K562 (cell line): ENCODE results near the gene CHD1L. TPM values are rescaled to one million over a fixed set of nuclear protein-coding genes. Genes with fewer than 3 reads are reported as not detected.

Experiments used
- CREM ChIP-seq: IDR thresholded peaks from 2 replicates; pipeline ENCODE4 v1.6.1; 2014; ENCODE audit warnings: antibody characterized with exemption, low read depth
- MAX ChIP-seq: sonication (generic); formaldehyde crosslinking; IDR thresholded peaks from 2 replicates; pipeline ENCODE4 v1.9.0; 2022; ENCODE audit warnings: mild to moderate bottlenecking, missing genetic modification reagents
- MBD2 ChIP-seq: sonication (generic); IDR thresholded peaks from 2 replicates; pipeline ENCODE4 v1.6.1; 2016; ENCODE audit warnings: low read depth, borderline replicate concordance
- MCM2 ChIP-seq: fragments of 450-650 bp; IDR thresholded peaks from 2 replicates; pipeline ENCODE4 v1.6.1; 2017; ENCODE audit warnings: low read depth, mild to moderate bottlenecking
- MTA3 ChIP-seq: fragments of 450-650 bp; formaldehyde crosslinking; IDR thresholded peaks from 2 replicates; pipeline ENCODE4 v1.6.1; 2017; ENCODE audit warnings: mild to moderate bottlenecking, borderline replicate concordance
- PRDM10 ChIP-seq: fragments of 450-650 bp; IDR thresholded peaks from 2 replicates; pipeline ENCODE4 v1.6.1; 2018; ENCODE audit not compliant: partially characterized antibody
- ZFP91 ChIP-seq: sonication (generic); formaldehyde crosslinking; IDR thresholded peaks from 2 replicates; pipeline ENCODE4 v1.8.0; 2022; ENCODE audit warnings: mild to moderate bottlenecking, missing genetic modification reagents
- ZNF23 ChIP-seq: fragments of 250-450 bp; sonication (Bioruptor Pico); IDR thresholded peaks from 2 replicates; pipeline ENCODE4 v1.4.0; 2020; ENCODE audit warnings: mild to moderate bottlenecking
- polyA plus RNA-seq, 8 experiments: library from polyadenylated mRNA; depleted of rRNA in 4 of 8; stranded (reverse) in 5 of 8; unstranded in 3 of 8; fragments of >200 nt; fragmentation: Nextera tagmentation in 2 of 8; fragmentation: Illumina TruSeq in 1 of 8; extraction: Ambion mirVana in 2 of 8; extraction: Trizol in 1 of 8; gene quantifications; 2 replicates each; pipeline versions ENCODE4 v1.2.1 to v1.2.3, GENCODE V29; 2011 to 2014; ENCODE audit warnings: inconsistent platforms in 1 of 8, missing spikeins in 1 of 8
- total RNA-seq, 7 experiments: library from RNA; depleted of rRNA in 6 of 7; stranded (reverse); fragments of >200 nt in 6 of 7; fragmentation: Illumina TruSeq in 2 of 7; extraction: Trizol in 2 of 7; gene quantifications; 2 replicates each; pipeline versions ENCODE4 v1.2.1 to v1.2.3, GENCODE V29; 2011 to 2021; ENCODE audit warnings: low replicate concordance in 1 of 7

The CHD1L gene
- total and polyA plus RNA-seq, 9 of the 15 experiments (the other 6 are each of a cell fraction or from before 2014, with no cell fraction given): 25.0 to 93.3 (median 59.1) TPM

- TF ChIP-seq PRDM10 (no peak), MTA3 (no peak), MAX (CRISPR knock-in tag) (no peak), CREM (no peak), MCM2 (no peak), ZNF23 (no peak), ZFP91 (CRISPR knock-in tag) (no peak), MBD2 (no peak)
- TF ChIP-seq, all 486 proteins: peak for 0
Observed at GRCh38 chr1:147316968-147317367, 74.5 kb downstream of the CHD1L start (continued).
